GM12864 (cell line): ENCODE data around the gene TMEM187.
A peak's percentile ranks its signal among the peaks of the same experiment; 100 is the strongest.

Experiments used
- DNase-seq: peaks from one replicate; pipeline ENCODE4 v3.0.0-alpha.2; 2011; ENCODE audit warnings: low read depth
- H3K4me3 ChIP-seq: 2 replicates; pipeline ENCODE4 v1.5.1; 2011; ENCODE audit warnings: mild to moderate bottlenecking, low read depth, low read length, control low read depth
- TF ChIP-seq, protein P1 (sequence below): IDR thresholded peaks from 2 replicates; pipeline ENCODE4 v1.5.1; 2011; ENCODE audit warnings: low read depth, mild to moderate bottlenecking, moderate library complexity, low read length, control low read depth, inconsistent platforms; ENCODE audit errors: missing control alignments

The TMEM187 gene

DNA sequence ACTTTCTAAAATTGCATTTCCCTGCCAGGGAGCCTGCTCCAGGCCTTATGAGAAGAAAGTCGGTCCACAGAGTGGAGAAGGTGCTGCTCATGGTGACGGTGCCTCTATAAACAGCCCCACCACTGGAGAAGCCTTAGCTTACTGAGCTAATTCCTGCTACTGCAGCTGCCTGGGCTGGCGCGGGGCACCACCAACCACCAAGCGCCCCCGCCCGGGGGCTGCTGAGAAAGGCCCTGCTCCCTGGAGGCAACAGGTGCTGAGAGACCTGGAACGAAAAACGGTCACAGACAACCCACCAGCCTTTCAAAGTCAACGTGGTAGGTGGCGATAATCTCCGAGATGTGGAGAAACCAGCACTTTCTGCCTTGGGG, 3.8 kb upstream of the TMEM187 start:
- TF ChIP-seq, protein P1, sequence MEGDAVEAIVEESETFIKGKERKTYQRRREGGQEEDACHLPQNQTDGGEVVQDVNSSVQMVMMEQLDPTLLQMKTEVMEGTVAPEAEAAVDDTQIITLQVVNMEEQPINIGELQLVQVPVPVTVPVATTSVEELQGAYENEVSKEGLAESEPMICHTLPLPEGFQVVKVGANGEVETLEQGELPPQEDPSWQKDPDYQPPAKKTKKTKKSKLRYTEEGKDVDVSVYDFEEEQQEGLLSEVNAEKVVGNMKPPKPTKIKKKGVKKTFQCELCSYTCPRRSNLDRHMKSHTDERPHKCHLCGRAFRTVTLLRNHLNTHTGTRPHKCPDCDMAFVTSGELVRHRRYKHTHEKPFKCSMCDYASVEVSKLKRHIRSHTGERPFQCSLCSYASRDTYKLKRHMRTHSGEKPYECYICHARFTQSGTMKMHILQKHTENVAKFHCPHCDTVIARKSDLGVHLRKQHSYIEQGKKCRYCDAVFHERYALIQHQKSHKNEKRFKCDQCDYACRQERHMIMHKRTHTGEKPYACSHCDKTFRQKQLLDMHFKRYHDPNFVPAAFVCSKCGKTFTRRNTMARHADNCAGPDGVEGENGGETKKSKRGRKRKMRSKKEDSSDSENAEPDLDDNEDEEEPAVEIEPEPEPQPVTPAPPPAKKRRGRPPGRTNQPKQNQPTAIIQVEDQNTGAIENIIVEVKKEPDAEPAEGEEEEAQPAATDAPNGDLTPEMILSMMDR = peak; percentile 22
- DNase-seq = no peak
- peak overlapping the region; percentile 97 for H3K4me3 ChIP-seq

DNA sequence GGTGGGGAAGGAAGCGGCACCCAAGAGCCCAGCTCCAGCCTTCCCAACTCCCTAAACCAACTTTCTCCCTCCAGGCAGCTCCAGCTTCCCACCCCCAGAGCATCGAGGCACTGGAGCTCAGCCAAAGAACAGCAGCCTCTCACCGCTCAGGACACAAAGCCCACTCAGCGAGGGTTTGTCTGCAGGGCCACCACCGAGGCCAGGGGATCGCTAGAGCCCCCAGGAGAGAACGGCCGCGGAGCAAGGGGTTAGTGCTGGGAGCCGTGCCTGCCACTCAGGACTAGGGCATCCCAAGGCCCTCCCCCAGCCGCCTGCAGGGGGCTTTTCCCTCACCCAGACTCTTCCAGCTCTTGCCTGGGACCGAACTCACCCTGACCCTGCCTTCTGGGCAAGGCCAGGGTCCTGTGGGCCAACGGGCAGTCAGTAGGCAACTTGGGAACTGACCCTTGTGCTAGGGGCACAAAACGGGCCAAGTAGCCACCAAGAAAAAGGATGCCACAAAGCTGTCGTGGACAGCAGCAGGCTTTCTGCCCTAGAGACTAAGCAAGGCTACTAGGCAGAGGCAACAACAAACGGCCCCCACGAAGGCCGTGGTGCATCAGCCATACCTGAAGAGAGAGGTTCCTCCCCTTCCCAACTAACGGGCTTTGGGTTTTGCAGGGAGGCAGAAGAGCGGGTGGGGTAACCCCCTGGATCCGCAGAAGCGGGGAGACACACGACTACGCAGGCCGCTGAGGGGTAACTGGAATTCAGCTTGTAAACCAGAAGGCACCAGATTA, 3.2 kb upstream of the TMEM187 start:
- TF ChIP-seq, protein P1 = no peak
- no peak for DNase-seq
- peak overlapping the region; percentile 97 for H3K4me3 ChIP-seq

DNA sequence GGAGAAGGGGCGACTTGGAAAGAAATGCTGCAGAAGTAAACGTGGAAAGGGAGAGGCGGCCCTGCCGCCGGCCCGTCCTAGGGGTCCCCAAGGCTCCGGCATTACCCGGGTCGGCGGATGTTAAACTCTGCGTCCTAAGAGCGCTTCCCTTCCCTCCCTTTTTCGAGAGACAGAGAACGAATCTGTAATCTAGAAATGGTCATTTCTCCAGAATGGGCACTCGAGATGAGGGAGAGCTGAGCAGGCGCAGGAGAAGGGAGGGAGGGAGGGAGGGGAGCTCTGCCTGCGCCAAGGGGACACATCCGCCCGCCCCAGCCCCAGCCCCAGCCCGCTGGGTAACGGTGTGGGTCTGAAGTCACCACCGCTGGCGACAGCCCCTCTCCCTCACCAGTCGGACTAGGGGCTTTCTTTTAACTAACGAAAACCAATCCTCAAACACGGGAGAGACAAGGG, 2.6 kb upstream of the TMEM187 start:
- no peak for DNase-seq

DNA sequence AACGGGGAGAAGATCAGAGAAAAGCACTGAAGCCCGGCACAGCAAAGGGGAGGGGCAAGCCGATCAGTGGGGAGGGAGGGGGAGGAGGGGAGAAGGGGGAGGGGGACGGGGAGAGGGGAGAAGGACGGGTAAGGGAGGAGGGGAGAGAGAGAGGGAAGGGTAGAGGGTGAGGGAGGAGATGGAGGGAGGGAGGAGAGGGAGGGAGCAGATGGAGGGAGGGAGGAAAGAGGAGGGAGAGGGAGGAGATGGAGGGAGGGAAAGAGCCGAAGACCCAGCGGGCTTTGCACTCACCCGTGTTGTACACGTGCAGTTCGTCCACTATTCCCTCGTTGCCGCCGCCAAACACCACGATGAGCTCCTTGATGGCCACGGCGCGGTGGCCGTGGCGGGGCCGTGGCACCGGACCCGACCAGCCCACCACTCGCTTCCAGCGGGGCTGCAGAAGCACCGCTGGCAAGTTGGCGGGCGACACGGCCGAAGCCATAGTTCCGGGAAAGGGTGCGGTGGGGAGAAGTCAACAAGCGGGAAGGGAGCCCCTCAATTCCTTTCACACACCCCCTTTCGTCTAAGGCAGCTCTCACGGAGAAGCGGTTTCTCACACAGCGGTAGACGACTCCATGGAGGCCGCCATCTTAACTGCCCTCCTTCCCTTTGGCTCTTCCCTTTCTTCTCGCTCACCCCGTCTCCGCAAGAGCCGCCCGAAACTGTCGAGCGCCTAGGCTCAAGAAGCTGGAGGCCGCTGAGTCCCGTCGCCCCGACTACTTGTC, 2.0 kb upstream of the TMEM187 start:
- DNase-seq = no peak
- TF ChIP-seq, protein P1 = no peak

More for the DNA sequence above, 2.6 kb upstream of the TMEM187 start:
- peak overlapping the region; percentile 97 for H3K4me3 ChIP-seq
- TF ChIP-seq, protein P1 = no peak

DNA sequence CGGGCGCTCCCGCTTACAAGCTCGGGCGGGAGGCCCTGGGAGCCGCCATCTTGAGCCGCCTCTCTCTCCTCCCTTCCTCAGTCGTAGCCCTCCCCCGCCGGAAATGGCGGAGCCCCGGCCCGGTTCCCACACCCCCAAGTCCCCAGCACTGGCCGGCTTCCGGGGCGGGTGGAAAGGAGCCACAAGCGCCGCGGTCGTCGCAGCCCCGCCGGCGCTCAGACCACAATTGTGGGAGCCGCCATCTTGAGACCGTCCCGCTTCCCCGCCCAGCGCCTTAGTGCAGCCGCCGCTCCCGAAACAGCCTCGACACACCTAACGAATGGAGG, 1.5 kb upstream of the TMEM187 start:
- peak; percentile 57 for DNase-seq
- H3K4me3 ChIP-seq = peak overlapping the region; percentile 97
- TF ChIP-seq, protein P1 = no peak

More for the DNA sequence above, 2.0 kb upstream of the TMEM187 start:
- peak overlapping the region; percentile 97 for H3K4me3 ChIP-seq

DNA sequence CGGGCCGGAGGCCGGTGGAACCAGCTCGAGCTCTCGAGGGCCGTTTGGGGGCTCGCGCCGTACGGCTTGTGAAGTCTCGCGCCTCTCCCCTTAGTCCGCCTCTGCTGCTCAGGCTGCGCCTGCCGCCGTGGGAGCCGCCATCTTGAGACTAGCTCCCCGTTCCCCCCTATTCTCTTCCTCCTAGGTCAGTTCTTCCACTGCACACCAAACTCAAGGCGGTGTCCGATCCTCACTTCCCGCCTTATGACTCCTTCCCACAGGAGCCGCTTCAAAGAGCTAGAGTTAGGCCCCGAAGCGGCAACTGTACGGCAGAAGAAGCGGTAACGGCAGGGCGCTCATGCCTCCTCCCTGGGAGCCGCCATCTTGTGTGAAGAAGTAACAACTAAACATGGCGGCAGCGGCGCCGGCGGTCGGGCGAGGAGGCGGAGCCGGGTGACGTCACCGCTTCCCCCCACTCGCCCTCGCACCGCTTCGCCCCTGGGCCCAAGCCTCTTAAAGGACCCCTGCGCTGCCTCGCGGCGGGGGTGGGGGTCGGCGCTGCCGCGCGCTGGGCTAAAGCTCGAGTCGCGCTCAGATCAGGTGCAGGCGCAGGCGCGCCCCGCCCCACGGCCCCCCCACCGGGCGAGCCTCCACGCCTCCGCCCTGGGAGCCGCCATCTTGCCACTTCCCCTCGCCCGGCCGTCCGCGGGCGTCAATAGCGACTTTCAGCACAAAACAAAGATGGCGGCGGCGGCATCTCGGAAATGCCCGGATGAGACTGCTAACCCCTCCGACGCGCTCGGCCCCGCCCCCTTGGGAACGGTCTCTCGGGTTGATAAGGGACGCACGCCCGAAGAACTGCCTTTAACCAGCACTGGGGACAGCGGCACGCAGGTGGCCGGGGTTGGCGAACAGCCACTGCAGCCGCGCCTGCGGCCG, 845 bp upstream of the TMEM187 start, which contains the start of gene HCFC1:
Gene HCFC1 (minus strand): TSS at position 369 of the 918 bp plus-strand sequence. CDS start 978 bp downstream, outside the sequence.
- peak within 1 kb of the TSS; percentile 97 for H3K4me3 ChIP-seq
- DNase-seq = peak; percentile 46
- TF ChIP-seq, protein P1 = no peak
